Cerebellar nuclear complex (tissue), 1 donor: ENCODE measurements around the gene DOCK9.
"Not testable (repeated sequence)": the region's sequence is repeated elsewhere in the genome, so short reads cannot be mapped to it uniquely, and the experiment has no call there.

ENCODE experiments used
- DNase-seq, 2 experiments: peaks; one replicate each; lab custom pipeline; 2025; lab: John Stamatoyannopoulos, UW

Gene DOCK9

DNA sequence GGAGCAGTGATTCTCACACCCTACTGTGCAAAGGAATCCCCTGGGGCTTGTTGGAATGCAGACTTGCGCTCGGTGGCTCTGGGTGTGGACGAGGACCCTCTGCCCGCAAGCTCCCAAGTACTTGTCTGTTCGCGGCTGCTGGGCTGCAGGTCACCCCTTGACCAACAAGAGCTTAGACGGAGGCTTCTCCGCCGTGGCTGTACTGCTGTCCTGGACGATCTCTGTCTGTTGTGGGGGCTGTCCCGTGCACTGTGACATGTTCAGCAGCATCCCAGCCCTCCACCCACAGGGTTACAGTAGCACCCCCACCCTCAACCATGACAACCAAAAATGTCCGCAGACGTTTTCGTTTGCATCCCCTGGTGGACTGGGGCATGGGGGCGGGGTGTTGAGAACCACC, 202.5 kb downstream of the DOCK9 start:
- no peak for DNase-seq

DNA sequence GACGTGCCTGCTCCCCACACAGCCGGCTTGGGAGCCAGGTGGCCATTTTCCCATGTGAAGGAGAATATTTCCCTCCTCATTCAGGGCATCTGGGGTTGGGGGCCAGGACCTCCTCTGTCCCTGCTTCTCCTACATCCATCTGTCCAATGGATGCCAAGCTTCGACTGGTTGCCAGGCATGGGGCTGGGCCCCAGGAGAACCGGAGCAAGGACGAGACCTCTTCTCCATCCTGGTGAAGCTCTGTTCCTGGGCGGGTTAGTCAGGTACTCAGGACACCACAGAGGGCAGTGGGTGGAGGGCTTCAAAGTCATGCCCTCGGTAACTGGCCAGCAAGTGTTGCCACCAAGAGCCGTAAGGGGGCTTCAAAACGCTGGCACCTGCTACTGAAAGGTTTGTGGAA, 203.1 kb downstream of the DOCK9 start:
- DNase-seq, result no peak

DNA sequence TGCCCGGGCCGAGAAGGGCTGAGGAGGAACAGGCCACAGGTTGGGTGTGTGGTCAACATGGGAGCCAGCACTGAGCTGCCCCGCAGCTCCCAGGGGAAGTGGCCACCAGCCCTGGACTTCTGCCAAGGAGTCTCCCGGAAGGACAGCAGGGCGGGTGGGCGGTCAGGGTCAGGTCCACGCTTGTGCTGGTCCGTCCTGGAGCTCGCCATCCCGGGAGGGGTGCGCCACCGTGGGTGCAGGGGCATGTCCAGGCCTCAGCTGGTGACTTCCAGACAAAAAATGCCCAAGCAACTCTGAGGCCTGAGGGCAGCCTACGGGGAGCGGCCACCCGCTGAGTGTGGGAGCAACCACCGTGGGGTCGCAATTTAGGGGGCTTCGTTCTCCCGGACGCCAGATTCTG, 203.9 kb downstream of the DOCK9 start:
- DNase-seq, result no peak

DNA sequence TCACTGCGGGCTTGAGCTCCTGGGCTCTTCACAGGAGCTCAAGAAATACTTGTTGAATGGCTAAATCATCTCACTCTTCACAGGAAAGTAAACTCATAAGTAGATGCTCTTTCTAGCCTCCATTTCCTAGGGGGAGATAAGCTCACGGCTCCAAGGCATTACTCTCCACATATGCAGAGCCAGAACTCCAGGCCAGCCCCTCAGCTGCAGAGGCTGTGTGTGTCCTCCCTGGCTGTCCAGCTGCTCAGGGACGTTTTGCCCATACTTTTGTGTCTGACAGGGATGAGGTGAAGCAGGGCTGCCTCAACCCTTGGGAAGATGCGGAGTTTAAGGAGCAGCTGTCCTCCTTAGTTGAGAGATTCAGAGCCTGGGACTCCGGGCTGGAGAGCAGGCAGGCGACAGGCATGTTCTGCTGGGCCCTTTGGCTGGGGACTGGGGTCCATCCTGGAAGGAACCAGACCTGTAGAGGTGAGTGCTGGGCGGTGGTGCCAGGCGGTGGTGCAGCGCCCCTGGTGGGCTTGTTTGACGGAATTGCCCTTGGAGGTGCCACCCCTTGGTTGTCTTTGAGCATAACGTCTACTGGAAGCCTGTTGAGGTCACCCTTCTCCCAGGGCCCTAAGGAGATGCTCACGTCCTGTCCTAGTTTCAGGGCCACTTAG, 204.9 kb downstream of the DOCK9 start:
- no peak for DNase-seq

DNA sequence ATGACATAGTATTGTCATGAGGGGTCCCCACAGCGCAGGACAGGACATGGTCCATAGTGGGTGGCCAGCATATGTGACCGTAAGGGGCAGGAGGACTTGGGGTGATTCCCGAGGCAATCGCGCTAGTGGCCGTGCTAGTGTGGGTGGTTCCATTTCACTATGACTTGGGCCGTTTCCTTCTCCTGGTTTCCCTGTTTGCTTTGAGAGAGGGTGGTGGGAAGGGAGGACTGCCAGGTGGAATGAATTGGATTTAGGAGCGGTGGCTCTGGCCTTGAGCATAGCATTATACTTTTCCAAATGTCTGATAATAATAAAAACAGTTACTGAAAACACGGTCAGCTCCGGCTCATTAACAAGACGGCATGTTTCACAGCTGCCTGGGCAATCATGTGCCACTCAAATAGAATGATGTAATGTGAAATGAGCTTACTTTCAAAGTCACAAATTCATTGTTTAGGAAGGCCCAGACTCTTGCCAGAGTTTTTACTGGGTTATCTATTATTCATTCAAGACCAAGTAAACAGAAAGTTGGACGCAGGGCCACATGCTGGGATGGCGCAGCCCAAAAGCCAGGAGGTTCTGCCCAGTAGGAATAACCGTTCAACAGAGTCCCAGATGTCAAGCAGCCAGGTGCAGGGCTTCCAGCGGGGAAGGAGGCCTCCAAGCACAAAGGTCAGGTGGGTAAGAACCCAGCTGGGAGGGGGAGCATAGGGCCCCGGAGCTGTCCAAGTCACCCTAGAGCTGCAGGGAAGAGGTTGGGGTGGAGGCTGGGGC, 205.8 kb downstream of the DOCK9 start:
- DNase-seq, result no peak

DNA sequence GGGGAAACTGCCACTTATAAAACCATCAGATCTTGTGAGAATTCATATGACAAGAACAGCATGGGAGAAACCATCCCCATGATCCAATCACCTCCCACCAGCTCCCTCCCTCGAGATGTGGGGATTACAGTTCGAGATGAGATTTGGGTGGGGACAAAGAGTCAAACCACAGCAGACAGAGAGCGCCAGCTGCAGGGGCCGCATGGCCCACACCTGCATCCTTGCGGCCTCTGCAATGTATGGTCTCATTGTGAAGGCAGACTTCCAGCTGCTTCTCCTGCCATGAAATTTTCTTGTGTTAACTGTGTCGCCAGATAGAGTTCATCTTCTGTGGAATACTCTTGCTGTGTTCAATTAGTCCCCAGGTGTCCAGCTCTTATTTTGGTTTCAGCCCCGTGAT, 208.1 kb downstream of the DOCK9 start:
- DNase-seq, result no peak

DNA sequence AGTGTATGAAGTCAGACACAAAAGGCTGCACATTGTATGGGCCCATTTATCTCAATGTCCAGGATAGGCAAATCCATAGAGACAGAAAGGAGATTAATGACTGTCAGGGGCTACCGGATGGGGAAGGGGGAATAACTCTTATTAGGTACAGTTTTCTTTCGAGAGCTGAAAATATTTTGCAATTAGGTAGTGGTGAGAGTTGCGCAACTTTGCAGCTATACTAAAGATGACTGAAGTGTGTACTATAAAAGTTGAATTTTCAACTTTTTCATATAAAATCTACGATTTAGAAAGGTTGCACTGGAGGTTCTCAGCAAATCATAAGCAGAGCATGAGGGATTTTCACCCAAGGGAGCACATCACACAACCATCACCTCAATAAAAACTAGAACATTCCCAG, 209.3 kb downstream of the DOCK9 start:
- no peak for DNase-seq

DNA sequence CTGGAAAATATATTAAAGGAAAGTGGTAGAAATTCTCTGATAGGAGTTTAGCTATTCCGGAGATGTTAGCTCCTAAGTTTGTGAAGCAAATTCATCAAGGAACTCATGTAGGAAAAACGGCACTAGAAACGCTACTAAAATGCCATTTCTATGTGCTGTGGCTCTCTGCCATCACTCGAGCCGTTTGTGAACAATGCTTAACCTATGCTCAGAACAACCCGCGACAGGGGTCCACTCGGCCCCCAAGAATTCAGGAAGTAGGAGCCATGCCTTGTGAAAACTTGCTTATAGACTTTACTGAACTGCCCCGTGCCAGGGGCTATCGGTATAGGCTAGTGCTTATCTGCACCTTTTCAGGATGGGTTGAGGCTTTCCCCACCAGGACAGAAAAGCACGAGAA, 211.2 kb downstream of the DOCK9 start:
- no peak for DNase-seq

DNA sequence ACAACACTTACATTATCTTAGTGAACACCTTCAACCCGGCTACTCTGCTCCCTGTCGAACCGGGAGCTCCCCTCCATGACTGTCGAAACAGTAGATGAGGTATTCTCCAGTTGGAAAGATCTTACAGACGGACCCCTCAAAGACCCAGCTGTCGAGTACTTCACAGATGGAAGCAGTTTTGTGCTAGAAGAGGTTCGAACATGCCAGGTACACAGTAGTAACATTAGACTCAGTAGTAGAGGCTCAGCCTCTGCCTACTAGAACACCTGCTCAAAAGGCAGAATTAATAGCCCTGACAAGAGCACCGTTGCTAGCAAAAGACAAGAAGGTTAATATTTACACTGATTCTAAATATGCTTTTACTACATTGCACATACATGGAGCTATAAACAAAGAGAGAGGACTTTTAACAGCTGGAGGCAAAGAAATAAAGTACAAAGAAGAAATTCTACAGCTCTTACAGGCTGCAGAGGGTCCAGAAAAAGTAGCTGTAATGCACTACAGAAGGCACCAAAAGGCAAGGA, 211.8 kb downstream of the DOCK9 start:
- DNase-seq, result no peak

DNA sequence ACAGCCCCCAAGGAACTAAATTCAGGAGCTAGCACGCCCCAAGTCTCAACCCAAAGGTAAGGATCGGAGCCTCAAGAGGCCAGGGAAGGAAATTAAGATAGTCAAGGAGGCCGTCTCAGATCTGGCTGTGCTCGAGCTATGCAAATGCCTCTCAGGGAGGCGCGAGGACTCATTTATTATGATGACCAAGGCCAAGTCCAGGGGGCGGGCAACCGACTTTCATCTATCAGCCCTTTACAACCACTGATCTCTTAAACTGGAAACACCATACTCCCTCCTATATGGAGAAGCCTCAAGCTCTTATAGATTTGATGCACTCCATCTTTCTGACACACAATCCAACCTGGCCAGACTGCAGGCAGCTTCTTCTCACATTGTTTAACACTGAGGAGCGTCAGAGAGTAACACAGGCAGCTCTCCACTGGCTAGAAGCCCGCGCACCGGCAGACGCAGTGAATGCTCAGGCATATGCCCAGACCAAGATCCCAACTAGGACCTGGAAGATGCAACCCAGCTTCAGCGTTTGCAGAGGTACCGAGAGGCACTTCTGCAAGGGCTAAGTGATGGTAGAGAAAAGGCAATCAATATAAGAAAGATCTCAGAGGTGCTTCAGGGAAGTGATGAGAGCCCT, 215.8 kb downstream of the DOCK9 start:
- no peak for DNase-seq

DNA sequence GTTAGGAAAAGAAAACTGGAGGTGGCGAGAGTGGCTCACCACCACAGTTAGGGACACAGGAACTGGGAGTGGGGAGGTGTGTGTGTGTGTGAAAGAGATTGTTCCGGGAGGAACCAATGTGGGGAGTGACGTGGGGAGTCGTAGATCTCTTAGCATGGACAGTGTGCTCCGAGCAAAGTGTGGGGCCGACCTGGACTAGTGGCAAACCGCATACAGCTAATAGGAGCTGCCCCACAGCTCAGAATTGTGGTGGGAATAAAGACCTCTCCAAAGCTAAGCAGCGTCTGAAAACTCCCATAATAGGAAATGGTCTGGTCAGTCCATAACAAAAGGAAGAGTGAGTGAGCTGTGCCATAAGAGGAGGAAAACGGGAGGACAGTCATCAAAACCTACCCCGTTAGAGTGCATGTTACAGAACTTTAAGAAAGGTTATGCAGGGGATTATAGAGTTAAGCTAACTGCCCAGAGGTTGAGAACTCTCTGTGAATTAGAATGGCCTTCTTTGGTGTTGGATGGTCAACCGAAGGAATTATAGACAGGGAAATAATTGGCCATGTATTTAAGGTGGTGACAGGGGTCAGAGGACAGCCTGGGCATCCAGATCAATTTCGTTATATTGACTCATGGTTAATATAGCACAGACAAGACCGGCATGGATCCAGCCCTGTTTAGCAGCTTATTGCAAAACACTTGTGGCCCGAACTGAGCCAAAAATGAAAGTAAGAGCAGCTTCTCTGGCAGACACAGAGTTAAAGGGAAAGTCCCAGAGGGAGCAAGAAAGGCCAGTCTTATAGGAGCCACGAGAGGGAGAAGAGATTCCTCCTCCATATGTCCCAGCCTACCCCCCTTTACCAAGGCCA, 216.5 kb downstream of the DOCK9 start:
- DNase-seq, result no peak

DNA sequence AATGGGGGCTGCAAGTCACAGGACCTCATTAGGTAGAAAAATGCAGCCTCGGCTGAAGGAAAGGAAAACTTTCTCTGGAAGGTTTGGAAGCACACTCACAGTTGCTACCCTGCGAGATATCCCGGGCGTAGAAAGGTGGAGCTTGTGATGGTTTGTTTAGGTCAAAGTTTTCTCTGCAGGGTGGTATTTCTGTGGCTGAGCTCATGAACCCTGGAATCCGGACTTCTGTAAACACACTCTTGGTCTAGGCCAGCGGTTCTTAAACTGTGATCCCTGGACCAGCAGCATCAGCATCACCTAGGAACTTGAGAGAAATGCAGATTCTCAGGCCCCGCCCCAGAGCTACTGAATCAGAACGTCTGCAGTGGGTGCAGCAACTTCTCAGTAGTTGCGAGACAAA, 222.1 kb downstream of the DOCK9 start:
- no peak for DNase-seq

DNA sequence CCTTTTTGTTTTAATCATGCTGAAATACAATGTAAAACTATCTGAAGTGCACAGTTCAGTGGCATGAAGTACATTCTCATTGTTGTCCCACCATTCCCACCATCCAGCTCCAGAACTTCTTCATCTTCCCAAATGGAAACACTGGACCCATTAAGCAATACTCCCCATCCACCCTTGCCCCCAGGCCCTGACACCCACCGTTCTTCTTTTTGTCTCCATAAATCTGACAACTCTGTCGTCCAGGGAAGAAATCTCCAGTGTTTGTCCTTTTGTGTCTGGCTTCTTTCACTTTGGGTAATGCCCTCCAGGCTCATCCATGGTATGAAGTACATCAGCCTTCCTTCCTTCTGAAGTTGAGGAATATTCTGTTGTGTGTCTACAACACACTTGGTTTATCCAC, 222.7 kb downstream of the DOCK9 start:
- DNase-seq, result no peak

DNA sequence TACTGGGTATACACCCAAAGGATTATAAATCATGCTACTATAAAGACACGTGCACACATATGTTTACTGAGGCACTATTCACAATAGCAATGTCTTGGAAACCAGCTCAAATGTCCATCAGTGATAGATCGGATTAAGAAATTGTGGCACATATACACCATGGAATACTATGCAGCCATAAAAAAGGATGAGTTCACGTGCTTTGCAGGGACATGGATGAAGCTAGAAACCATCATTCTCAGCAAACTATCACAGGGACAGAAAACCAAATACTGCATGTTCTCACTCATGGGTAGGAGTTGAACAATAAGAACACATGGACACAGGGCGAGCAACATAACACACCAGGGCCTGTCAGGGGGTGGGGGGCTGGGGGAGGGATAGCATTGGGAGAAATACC, 223.4 kb downstream of the DOCK9 start:
- not testable (repeated sequence) for DNase-seq

DNA sequence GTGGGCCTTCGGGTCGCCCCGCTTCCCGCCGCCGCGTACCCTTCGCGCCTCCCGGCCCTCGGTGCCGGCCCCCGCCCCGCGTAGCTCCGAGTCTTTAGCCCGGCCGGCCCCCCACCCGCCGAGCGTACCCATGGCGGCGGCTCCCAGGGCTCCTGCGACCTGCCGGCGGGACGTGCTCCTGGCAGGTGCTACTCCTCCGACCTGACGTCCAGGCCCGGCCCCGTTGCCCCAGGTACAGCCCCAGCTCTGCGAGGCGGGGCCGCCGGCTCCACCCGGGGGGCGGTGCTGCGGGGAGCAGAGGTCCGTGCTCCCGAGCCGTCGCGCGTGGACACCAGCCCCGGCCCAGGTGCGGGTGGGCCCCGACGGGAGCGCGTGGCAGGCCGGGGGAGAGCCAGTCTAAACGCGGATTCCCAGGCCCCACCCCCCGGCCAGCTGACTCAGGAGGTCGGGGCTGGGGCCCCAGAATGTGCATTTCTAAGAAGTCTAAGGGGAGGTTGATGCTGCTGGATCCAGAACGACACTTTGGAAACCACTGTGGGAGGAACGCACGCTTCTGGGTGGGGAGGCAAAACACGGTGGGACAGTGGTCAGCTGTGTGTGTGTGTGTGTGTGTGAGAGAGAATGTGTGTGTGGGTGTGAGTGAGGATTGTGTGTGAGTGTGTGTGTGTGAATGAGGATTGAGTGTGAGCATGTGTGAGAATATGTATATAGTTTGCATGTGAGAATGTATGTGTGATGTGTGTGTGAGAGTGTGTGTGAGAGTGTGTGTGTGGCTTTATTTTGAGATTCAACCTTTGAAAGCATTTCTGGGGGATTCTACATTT, 225.2 kb downstream of the DOCK9 start, which contains the start of gene SLC15A1:
TSS of gene SLC15A1 (minus strand) at position 206 of the 824 bp plus-strand sequence. CDS start at position 132, 74 bp downstream.
- no peak for DNase-seq

DNA sequence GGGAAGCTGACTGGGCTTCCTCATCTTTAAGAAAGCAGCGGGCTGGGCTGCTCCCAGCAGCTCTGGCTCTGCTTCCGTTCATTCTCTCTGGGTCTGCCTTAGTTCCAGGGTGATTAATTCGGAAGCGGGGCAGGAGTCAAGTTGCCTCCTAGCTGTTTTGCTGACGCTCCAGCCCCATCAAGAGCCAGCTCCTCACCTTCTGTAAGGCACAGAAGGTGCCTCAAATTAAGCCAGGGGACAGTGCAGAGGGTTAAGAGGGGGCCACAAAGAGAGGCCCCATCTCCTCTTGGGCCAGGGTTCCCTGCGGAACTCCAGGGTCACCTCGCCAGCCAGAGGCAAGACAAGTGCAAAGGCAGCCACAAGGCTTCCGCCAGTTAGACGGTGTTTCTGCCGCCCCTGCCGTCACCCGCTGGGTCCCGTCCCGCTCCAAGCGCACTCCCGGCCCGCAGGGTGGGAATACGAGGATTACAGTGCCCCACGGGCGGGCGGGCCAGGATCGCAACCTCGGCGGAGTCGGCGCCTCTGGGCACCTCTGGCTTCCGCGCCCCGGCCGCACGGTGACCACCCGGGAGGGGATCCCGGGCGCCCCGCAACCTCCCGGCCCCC, 225.9 kb downstream of the DOCK9 start:
- no peak for DNase-seq

DNA sequence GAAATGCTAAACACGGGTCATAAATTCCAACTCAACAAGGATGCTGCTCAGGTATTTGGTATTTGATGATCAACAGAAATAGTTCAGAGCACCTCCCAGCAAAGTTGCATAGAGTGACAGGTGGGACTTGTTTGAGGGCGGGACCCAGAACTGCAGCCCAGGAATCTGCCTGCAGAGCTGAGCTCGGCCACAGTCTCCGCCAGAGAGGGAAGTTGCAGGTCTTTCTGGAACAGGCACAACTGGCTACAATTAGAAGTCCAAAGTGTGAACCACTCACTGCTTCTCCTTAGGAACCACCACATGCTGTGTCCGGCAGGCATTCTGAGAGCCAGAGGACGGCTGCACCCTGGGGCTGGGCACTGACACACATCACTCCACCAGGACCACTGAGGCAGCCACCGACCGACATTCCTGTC, 226.5 kb downstream of the DOCK9 start:
- DNase-seq, result no peak

DNA sequence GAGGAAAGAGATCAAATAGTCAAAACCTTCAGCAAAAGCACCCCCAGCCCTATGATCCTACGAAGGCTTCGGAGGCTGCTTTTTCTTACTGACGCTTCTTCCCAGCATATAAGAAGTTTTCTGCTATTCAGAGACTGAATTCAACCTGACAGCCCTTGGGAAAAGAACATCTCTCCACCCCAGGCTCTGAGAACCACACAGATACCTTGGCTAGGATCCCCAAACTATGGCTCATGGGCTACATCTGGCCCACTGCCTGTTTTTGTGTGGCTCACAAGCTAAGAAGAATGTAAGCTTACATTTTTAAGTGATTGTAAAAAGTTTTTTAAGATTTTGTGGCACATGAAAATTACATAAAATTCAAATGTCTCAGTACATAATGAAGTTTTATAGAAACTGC, 228.4 kb downstream of the DOCK9 start:
- DNase-seq, result no peak

DNA sequence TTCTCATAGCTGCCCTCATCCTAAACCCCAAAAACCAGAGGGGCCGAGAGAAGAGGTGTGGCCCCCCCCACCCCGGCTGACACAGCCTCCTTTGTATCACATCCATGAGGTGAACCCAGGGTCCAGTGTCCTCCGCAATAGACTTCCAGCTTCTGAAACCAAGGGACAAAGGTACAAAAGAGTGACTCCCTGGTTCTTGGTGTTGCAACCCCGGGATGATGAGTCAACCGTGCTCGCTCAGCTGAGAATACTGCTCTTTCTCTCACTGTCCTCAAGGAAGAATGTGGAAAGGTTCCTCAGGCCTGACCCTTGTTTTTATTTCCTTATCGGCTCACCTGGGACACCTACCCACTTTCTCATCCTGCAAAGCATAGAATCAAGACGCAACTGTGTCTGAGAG, 230.9 kb downstream of the DOCK9 start:
- no peak for DNase-seq
